HEK293 (cell line): ENCODE data around the gene CSNK1G2.

Experiments
- ATF2 ChIP-seq: fragments of 450-650 bp; formaldehyde crosslinking; IDR thresholded peaks from 2 replicates; pipeline ENCODE4 v1.5.1; 2016; ENCODE audit warnings: missing biosample characterization, missing genetic modification characterization, low read depth
- CTCF ChIP-seq: fragments of 450-650 bp; formaldehyde crosslinking; IDR thresholded peaks from 2 replicates; pipeline ENCODE4 v1.5.1; 2016; ENCODE audit warnings: missing biosample characterization, missing genetic modification characterization
- KLF16 ChIP-seq: fragments of 450-650 bp; formaldehyde crosslinking; IDR thresholded peaks from 2 replicates; pipeline ENCODE4 v1.5.1; 2017; ENCODE audit warnings: missing biosample characterization, missing genetic modification characterization
- OVOL3 ChIP-seq: fragments of 450-650 bp; formaldehyde crosslinking; IDR thresholded peaks from 2 replicates; pipeline ENCODE4 v1.5.1; 2016; ENCODE audit warnings: missing biosample characterization, missing genetic modification characterization
- SP2 ChIP-seq: fragments of 450-650 bp; formaldehyde crosslinking; IDR thresholded peaks from 2 replicates; pipeline ENCODE4 v1.5.1; 2016; ENCODE audit warnings: missing biosample characterization, missing genetic modification characterization
- ZNF18 ChIP-seq: fragments of 450-650 bp; formaldehyde crosslinking; IDR thresholded peaks from 2 replicates; pipeline ENCODE4 v1.5.1; 2016; ENCODE audit warnings: missing biosample characterization, missing genetic modification characterization
- ZNF211 ChIP-seq: fragments of 450-650 bp; formaldehyde crosslinking; IDR thresholded peaks from 2 replicates; pipeline ENCODE4 v1.5.1; 2016; ENCODE audit warnings: low read depth, missing biosample characterization, missing genetic modification characterization
- ZNF416 ChIP-seq: fragments of 450-650 bp; formaldehyde crosslinking; IDR thresholded peaks from 2 replicates; pipeline ENCODE4 v1.5.1; 2016; ENCODE audit warnings: missing biosample characterization, missing genetic modification characterization
- ZNF473 ChIP-seq: fragments of 450-650 bp; formaldehyde crosslinking; IDR thresholded peaks from 2 replicates; pipeline ENCODE4 v1.5.1; 2017; ENCODE audit warnings: missing biosample characterization, missing genetic modification characterization
- ZNF518A ChIP-seq: fragments of 450-650 bp; formaldehyde crosslinking; conservative IDR thresholded peaks from 2 replicates; pipeline ENCODE4 v1.5.1; 2016; ENCODE audit warnings: low read depth, missing biosample characterization, missing genetic modification characterization
- ZNF692 ChIP-seq: fragments of 450-650 bp; formaldehyde crosslinking; IDR thresholded peaks from 2 replicates; pipeline ENCODE4 v1.5.1; 2016; ENCODE audit warnings: missing biosample characterization, missing genetic modification characterization
- ZNF707 ChIP-seq: fragments of 450-650 bp; formaldehyde crosslinking; IDR thresholded peaks from 2 replicates; pipeline ENCODE4 v1.5.1; 2016; ENCODE audit warnings: missing biosample characterization, missing genetic modification characterization
- ZNF792 ChIP-seq: fragments of 450-650 bp; formaldehyde crosslinking; IDR thresholded peaks from 2 replicates; pipeline ENCODE4 v1.5.1; 2016; ENCODE audit warnings: missing biosample characterization, missing genetic modification characterization

GRCh38 chr19:1999856-2000515 lies 59.0 kb downstream of the CSNK1G2 start:
- TF ChIP-seq CTCF (tag by site-specific recombination) (no peak), ZNF518A (tag by site-specific recombination) (no peak), ZNF692 (tag by site-specific recombination) (no peak), ZNF473 (no peak), ATF2 (no peak), SP2 (tag by site-specific recombination) (no peak), KLF16 (tag by site-specific recombination) (no peak), ZNF416 (no peak), ZNF792 (tag by site-specific recombination) (no peak), OVOL3 (no peak), ZNF707 (tag by site-specific recombination) (no peak), ZNF18 (tag by site-specific recombination) (no peak), ZNF211 (no peak)
